ENCODE data around the gene NLRC3.

DNA sequence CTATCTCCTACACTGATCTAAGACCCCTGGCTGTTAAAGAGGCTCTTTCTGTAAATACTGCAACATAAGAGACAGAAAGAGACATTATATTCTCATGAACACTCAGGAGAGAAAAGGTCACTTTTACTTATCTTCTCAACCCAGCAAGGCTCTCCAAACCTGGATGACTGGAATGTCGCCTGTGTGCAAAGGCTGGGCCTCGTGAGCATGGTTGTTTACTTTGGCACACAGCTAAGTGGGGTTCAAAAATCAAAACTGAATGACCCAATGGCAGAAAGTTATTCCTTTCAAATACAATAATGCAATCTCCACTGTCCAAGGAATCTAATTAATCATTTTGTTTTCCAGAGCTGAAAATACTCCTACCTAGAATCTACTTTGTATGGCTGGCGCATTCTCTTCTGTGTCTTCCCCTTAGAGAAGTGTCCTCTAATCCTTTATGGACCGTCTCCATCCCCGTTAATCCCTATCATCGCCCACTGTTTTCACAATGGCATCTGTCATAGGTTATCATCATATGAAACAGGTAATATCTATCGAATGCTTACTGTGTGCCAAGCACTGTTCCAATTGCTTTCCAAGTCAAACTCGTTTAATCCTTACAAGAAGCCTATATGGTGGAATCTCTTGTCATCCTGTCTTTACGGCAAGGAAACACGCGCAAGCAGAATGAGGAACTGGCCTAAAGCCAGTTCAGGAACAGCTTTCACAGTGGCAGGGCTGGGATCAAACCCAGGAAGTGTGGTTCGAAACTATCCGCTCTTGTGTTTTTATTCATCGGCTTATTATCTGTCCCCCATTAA lies 32.9 kb upstream of the NLRC3 start:
- TF ChIP-seq YY1 (IDR thresholded peaks at IDR 0.05; ENCODE audit: insufficient read depth, insufficient read length): no peak
- TF ChIP-seq SUZ12 (IDR thresholded peaks at IDR 0.05; ENCODE audit: extremely low read depth, insufficient read depth, insufficient read length): no peak
